Measurements from ENCODE around the gene HMGXB4.

Gene HMGXB4

GRCh38 chr22:35269630-35270029 is 12.3 kb downstream of the HMGXB4 start:
- Histone ChIP-seq H2AFZ (ENCODE audit: low read depth, low read length, severe bottlenecking) (no peak overlapping the region), H3K36me3 (ENCODE audit: low read length) (peaks cover 45% of the 10 kb centered on the region), H4K20me1 (ENCODE audit: low read depth, low read length) (peaks cover 6% of the 10 kb centered on the region; the same call in 1 of the 2 replicates), H3K4me3 (ENCODE audit: insufficient read depth, low read length, poor library complexity, severe bottlenecking) (no peak overlapping the region), H3K79me2 (ENCODE audit: insufficient read depth, low read length) (peaks cover 57% of the 10 kb centered on the region), H3K4me2 (ENCODE audit: low read depth, low read length, poor library complexity, severe bottlenecking) (no peak overlapping the region), H3K9ac (ENCODE audit: low read length) (no peak overlapping the region), H3F3A (ENCODE audit: insufficient read depth) (no peaks in the 10 kb centered on the region), H3K27me3 (ENCODE audit: low read length) (no peaks in the 10 kb centered on the region), H3K27ac (ENCODE audit: low read depth, low read length) (no peak overlapping the region), H3K9me2 (replicated peaks; ENCODE audit: insufficient read depth, low read length) (no peaks in the 10 kb centered on the region), H3K9me3 (ENCODE audit: insufficient read depth, low read length) (no peaks in the 10 kb centered on the region)
- no peak for TF ChIP-seq EZH2phosphoT487 (conservative IDR thresholded peaks at IDR 0.05; ENCODE audit: low read length)
- TF ChIP-seq, protein P1, sequence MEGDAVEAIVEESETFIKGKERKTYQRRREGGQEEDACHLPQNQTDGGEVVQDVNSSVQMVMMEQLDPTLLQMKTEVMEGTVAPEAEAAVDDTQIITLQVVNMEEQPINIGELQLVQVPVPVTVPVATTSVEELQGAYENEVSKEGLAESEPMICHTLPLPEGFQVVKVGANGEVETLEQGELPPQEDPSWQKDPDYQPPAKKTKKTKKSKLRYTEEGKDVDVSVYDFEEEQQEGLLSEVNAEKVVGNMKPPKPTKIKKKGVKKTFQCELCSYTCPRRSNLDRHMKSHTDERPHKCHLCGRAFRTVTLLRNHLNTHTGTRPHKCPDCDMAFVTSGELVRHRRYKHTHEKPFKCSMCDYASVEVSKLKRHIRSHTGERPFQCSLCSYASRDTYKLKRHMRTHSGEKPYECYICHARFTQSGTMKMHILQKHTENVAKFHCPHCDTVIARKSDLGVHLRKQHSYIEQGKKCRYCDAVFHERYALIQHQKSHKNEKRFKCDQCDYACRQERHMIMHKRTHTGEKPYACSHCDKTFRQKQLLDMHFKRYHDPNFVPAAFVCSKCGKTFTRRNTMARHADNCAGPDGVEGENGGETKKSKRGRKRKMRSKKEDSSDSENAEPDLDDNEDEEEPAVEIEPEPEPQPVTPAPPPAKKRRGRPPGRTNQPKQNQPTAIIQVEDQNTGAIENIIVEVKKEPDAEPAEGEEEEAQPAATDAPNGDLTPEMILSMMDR (IDR thresholded peaks at IDR 0.05; ENCODE audit: insufficient read depth, low read length, poor library complexity, severe bottlenecking) = no peak

DNA sequence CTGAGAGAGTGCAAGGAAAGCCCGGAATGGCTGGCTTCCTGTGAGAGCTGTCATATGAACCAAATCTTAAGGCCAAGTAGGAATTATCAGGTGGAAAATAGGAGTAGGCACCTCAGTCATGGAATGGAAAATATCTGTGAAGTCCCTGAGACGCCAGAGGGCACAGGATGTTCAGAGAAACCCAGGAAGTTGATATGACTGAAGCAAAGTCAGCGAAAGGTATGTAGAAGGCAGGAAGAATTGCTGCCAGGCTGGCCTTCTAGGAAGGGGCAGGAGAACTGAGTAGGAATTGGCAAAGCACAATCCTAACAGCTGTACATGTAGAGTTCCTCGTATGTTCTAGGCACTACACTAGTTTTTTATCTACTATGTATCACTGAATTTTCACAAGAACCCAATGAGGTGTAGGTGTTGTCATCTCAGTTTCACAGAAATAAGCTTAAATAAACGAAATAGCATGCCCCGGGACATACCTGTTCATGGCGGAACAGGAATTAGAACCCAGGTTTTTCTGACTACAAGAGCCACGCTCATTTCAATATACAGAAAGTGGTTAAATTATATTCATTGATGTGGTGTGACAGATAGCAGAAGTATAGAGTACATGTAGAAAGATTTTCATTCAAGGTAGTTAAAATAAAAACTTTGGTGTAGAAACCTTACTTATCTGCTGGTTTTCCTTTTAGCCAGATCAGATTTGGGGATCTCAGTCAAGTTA is 17.0 kb downstream of the HMGXB4 start:
- Histone ChIP-seq H3K27ac (ENCODE audit: low read depth, low read length) (no peak overlapping the region), H3K4me3 (ENCODE audit: insufficient read depth, low read length, poor library complexity, severe bottlenecking) (no peak overlapping the region), H3K79me2 (ENCODE audit: insufficient read depth, low read length) (peaks cover 57% of the 10 kb centered on the region)

GRCh38 chr22:35275580-35275979 is 18.3 kb downstream of the HMGXB4 start:
- Histone ChIP-seq H3K27me3 (ENCODE audit: low read length) (no peaks in the 10 kb centered on the region), H3K4me2 (ENCODE audit: low read depth, low read length, poor library complexity, severe bottlenecking) (no peak overlapping the region), H3K9me3 (ENCODE audit: insufficient read depth, low read length) (no peaks in the 10 kb centered on the region), H2AFZ (ENCODE audit: low read depth, low read length, severe bottlenecking) (no peak overlapping the region), H4K20me1 (ENCODE audit: low read depth, low read length) (no peaks in the 10 kb centered on the region), H3K4me3 (ENCODE audit: insufficient read depth, low read length, poor library complexity, severe bottlenecking) (no peak overlapping the region), H3K36me3 (ENCODE audit: low read length) (peaks cover 17% of the 10 kb centered on the region; the same call in 1 of the 2 replicates), H3K27ac (ENCODE audit: low read depth, low read length) (no peak overlapping the region), H3K9ac (ENCODE audit: low read length) (no peak overlapping the region), H3F3A (ENCODE audit: insufficient read depth) (no peaks in the 10 kb centered on the region), H3K9me2 (replicated peaks; ENCODE audit: insufficient read depth, low read length) (no peaks in the 10 kb centered on the region), H3K79me2 (ENCODE audit: insufficient read depth, low read length) (peaks cover 62% of the 10 kb centered on the region)
- TF ChIP-seq EZH2phosphoT487 (conservative IDR thresholded peaks at IDR 0.05; ENCODE audit: low read length) = no peak
- TF ChIP-seq, protein P1 (IDR thresholded peaks at IDR 0.05; ENCODE audit: insufficient read depth, low read length, poor library complexity, severe bottlenecking) = no peak

More for the DNA sequence above, 17.0 kb downstream of the HMGXB4 start:
- no peaks in the 10 kb centered on the region for H3K9me3 ChIP-seq (ENCODE audit: insufficient read depth, low read length)
- TF ChIP-seq, protein P1 (IDR thresholded peaks at IDR 0.05; ENCODE audit: insufficient read depth, low read length, poor library complexity, severe bottlenecking) = no peak
- no peak for TF ChIP-seq EZH2phosphoT487 (conservative IDR thresholded peaks at IDR 0.05; ENCODE audit: low read length)
- H3K9ac ChIP-seq (ENCODE audit: low read length) = no peak overlapping the region
- no peaks in the 10 kb centered on the region for H3F3A ChIP-seq (ENCODE audit: insufficient read depth)
- no peaks in the 10 kb centered on the region for H4K20me1 ChIP-seq (ENCODE audit: low read depth, low read length)
- H3K9me2 ChIP-seq (replicated peaks; ENCODE audit: insufficient read depth, low read length) = no peaks in the 10 kb centered on the region
- peaks cover 15% of the 10 kb centered on the region; the same call in 1 of the 2 replicates for H3K36me3 ChIP-seq (ENCODE audit: low read length)
- H3K27me3 ChIP-seq (ENCODE audit: low read length) = no peaks in the 10 kb centered on the region
- H3K4me2 ChIP-seq (ENCODE audit: low read depth, low read length, poor library complexity, severe bottlenecking) = no peak overlapping the region
- H2AFZ ChIP-seq (ENCODE audit: low read depth, low read length, severe bottlenecking) = no peak overlapping the region
